ENCODE measurements around the gene EHMT1.

DNA sequence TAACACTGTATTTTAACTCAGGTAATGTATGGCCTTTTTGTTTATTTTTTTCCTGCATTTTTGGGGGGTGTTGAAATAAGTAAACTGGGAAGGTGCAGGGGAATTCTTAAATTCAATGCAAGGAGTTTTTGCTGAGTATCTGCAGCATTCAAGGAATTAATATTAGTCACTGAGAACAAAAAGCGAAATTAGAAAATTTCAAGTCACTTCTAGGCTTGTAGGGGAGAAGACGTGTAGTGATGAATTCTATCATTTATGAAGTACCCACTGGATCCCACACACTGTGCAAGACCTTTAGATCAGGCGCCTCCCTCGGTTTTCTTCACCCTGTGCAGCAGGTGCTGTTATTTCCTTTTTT is 1.2 kb downstream of the EHMT1 start:
- TF ChIP-seq ZNF311 (CRISPR knock-in tag; IDR thresholded peaks at IDR 0.05) (no peak), TGIF2 (CRISPR knock-in tag; IDR thresholded peaks at IDR 0.05) (no peak), POLR2AphosphoS5 (IDR thresholded peaks at IDR 0.05; ENCODE audit: control insufficient read depth, insufficient read depth, low read depth, low read length) (no peak), ZNF274 (IDR thresholded peaks at IDR 0.05; ENCODE audit: borderline replicate concordance, low read depth, low read length) (no peak)
